Spleen (tissue), 11 donors: ENCODE measurements around the gene FSIP2. TPM values are rescaled to one million over a fixed set of nuclear protein-coding genes. Genes with fewer than 3 reads are reported as not detected.

Source experiments
- DNase-seq: peaks from one replicate; pipeline ENCODE4 v3.0.0-alpha.2; 2020
- H3K27ac ChIP-seq, 8 donors: fragments of 200-600 bp; sonication (generic) in 7 of 8; 1 replicate in 4 of 8; 2 replicates in 4 of 8; pipeline versions ENCODE4 v1.5.0 to v1.8.0; 2016 to 2021; ENCODE audit warnings: inconsistent platforms in 4 of 8, mild to moderate bottlenecking in 4 of 8, moderate library complexity in 1 of 8
- H3K27me3 ChIP-seq, 7 donors: fragments of 200-600 bp; sonication (generic) in 6 of 7; replicated peaks in 1 of 7; 1 replicate in 4 of 7; 2 replicates in 3 of 7; pipeline versions ENCODE4 v1.5.0 to v1.8.0; 2016 to 2021; ENCODE audit warnings: inconsistent platforms in 3 of 7, mild to moderate bottlenecking in 1 of 7
- H3K36me3 ChIP-seq, 6 donors: fragments of 200-600 bp; sonication (generic) in 5 of 6; 1 replicate in 4 of 6; 2 replicates in 2 of 6; pipeline versions ENCODE4 v1.5.0 to v1.8.0; 2016 to 2021; ENCODE audit warnings: inconsistent platforms in 2 of 6
- H3K4me1 ChIP-seq, 6 donors: fragments of 200-600 bp; sonication (generic) in 5 of 6; 1 replicate in 3 of 6; 2 replicates in 3 of 6; pipeline versions ENCODE4 v1.5.0 to v1.8.0; 2016 to 2021; ENCODE audit warnings: inconsistent platforms in 3 of 6
- H3K4me3 ChIP-seq, 8 donors: fragments of 200-600 bp; sonication (generic) in 7 of 8; 1 replicate in 4 of 8; 2 replicates in 4 of 8; pipeline versions ENCODE4 v1.5.0 to v1.8.0; 2016 to 2021; ENCODE audit warnings: inconsistent platforms in 4 of 8, mild to moderate bottlenecking in 4 of 8, moderate library complexity in 2 of 8
- H3K9me3 ChIP-seq, 8 donors: fragments of 200-600 bp; sonication (generic) in 7 of 8; 1 replicate in 4 of 8; 2 replicates in 4 of 8; pipeline versions ENCODE4 v1.5.0 to v1.8.0; 2016 to 2021; ENCODE audit warnings: inconsistent platforms in 4 of 8
- CTCF ChIP-seq, 11 experiments: fragments of 200-600 bp in 7 of 11; fragments of 450-650 bp in 4 of 11; sonication (generic) in 4 of 11; IDR thresholded peaks in 8 of 11; conservative IDR thresholded peaks in 3 of 11; 1 replicate in 7 of 11; 2 replicates in 4 of 11; pipeline versions ENCODE4 v1.4.0 to v1.8.0; 2016 to 2021; ENCODE audit warnings: antibody characterized with exemption in 11 of 11, inconsistent platforms in 4 of 11, mild to moderate bottlenecking in 1 of 11
- POLR2A ChIP-seq, 3 donors: fragments of 450-650 bp; IDR thresholded peaks; one replicate each; pipeline ENCODE4 v1.5.1; 2017; ENCODE audit warnings: antibody characterized with exemption in 3 of 3, mild to moderate bottlenecking in 1 of 3
- POLR2AphosphoS5 ChIP-seq, 3 donors: sonication (generic); formaldehyde crosslinking; IDR thresholded peaks; one replicate each; pipeline ENCODE4 v1.5.1; 2017; ENCODE audit warnings: antibody characterized with exemption in 3 of 3
- WGBS, 5 donors: extraction: QIAGEN DNeasy Blood & Tissue Kit in 3 of 5; methylation state at CpG; one replicate each; pipeline versions ENCODE4 v1.1.5 to v1.1.7; 2013 to 2018; 5-methylcytosine and 5-hydroxymethylcytosine counted together
- intact Hi-C: fragments of 100-400 bp; cut with DNase I; formaldehyde crosslinking; loops from one replicate; pipeline ENCODE4 v1.15.0; 2023; ENCODE audit warnings: low total_unique reads
- polyA plus RNA-seq, 3 donors: library from polyadenylated mRNA; stranded (reverse); fragments of 200-250 nt; gene quantifications; one replicate each; pipeline ENCODE4 v1.2.1, GENCODE V29; 2013
- total RNA-seq, 7 donors: library from RNA; depleted of rRNA in 3 of 7; stranded (reverse); fragments of >200 nt in 3 of 7; fragmentation: NEBNext Ultra II Directional in 4 of 7; extraction: Animal tissue kit (Norgen Biotek cat#: 25700) in 4 of 7; gene quantifications; one replicate each; pipeline versions ENCODE4 v1.1.0 to v1.2.1, GENCODE V29; 2016 to 2021
- donor health status: healthy with polysubstance abuse.
- donor health status: DM: no; HTN: no; CAD: no; lungs with moderate emphysema.
- donor health status: DM: no; HTN: no; CAD: no.
- donor health status: Bipolar disorder and iron deficiency.
- donor health status: healthy.
- donor health status: DM: no; HTN: no; CAD: no.
- donor health status: DM: yes; HTN: yes; CAD: no.

FSIP2 gene
- total and polyA plus RNA-seq, 10 donors = 0.03 to 2.6 (median 0.36) TPM

- WGBS, 5 donors = 60 to 72% (median 64%) methylated on average over 1 of the region's 1 CpG
- Histone ChIP-seq H3K4me3 (no peak overlapping the region), H3K27ac (no peak overlapping the region), H3K9me3 (peaks cover 0 to 15% (median 0%) of the 10 kb centered on the region in 8 donors), H3K36me3 (no peaks in the 10 kb centered on the region), H3K27me3 (no peaks in the 10 kb centered on the region), H3K4me1 (no peaks in the 10 kb centered on the region)
- no peak for DNase-seq
- intact Hi-C loops = no loop called here
- no peak for TF ChIP-seq POLR2A (IDR thresholded peaks at IDR 0.05)
- TF ChIP-seq CTCF (IDR thresholded peaks at IDR 0.05 in 8 of 11, conservative IDR thresholded peaks at IDR 0.05 in 3 of 11) = no peak
- TF ChIP-seq POLR2AphosphoS5 (IDR thresholded peaks at IDR 0.05) = no peak
These were observed 68.7 kb downstream of the FSIP2 start for GRCh38 chr2:185807351-185807750.

DNA sequence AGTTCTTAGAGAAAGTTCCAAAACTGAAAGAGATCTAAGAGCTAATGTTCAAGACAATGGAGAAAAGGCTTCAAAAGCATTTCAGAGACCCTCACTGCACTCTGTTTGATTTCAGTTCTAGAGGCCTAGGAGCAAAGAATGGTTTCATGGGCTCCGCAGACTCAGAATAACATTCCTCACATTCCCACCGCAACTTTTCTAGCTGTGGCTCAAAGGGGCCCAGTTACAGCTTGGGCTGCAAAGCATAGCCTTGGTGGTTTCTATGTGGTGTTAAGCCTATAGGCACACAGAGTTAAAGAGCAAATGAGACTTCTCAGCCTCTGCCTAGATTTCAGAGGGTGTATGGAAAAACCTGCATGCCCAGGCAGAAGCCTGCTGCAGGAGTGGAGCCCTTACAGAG is 73.0 kb downstream of the FSIP2 start:
- Histone ChIP-seq H3K27ac (no peak overlapping the region), H3K9me3 (peaks cover 0 to 21% (median 3%) of the 10 kb centered on the region in 8 donors), H3K4me3 (no peak overlapping the region), H3K36me3 (no peaks in the 10 kb centered on the region), H3K27me3 (no peaks in the 10 kb centered on the region), H3K4me1 (no peaks in the 10 kb centered on the region)
- DNase-seq = no peak
- intact Hi-C loops = no loop called here
- TF ChIP-seq POLR2AphosphoS5 (IDR thresholded peaks at IDR 0.05) (no peak), CTCF (IDR thresholded peaks at IDR 0.05 in 8 of 11, conservative IDR thresholded peaks at IDR 0.05 in 3 of 11) (no peak)
- WGBS, 5 donors = 89 to 98% (median 94%) methylated on average over 2 of the region's 2 CpGs

DNA sequence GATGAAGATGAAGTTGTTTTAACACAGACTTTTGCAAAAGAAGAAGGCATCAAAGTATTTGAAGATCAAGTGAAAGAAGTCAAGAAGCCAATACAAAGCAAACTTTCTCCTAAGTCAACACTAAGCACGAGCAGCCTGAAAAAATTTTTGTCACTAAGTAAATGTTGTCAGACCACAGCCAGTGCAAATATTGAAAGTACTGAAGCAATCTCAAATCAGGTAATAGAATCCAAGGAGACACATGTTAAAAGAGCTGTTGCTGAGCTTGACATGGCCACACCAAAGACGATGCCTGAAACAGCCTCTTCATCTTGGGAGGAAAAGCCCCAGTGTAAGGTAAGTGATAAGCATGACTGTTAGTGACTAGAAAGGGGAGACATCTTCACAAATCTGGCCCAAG is 75.1 kb downstream of the FSIP2 start:
- WGBS, 5 donors = 72 to 93% (median 87%) methylated on average over 2 of the region's 2 CpGs
- no peak for DNase-seq
- no peak overlapping the region for H3K27ac ChIP-seq
- H3K4me1 ChIP-seq = no peaks in the 10 kb centered on the region
- no peak for TF ChIP-seq CTCF (IDR thresholded peaks at IDR 0.05 in 8 of 11, conservative IDR thresholded peaks at IDR 0.05 in 3 of 11)
- TF ChIP-seq POLR2A (IDR thresholded peaks at IDR 0.05) = no peak
- no peak for TF ChIP-seq POLR2AphosphoS5 (IDR thresholded peaks at IDR 0.05)
- H3K4me3 ChIP-seq = no peak overlapping the region
- H3K27me3 ChIP-seq = no peaks in the 10 kb centered on the region
- no peaks in the 10 kb centered on the region for H3K36me3 ChIP-seq
- peaks cover 0 to 42% (median 22%) of the 10 kb centered on the region in 8 donors for H3K9me3 ChIP-seq
- intact Hi-C loops = no loop called here

DNA sequence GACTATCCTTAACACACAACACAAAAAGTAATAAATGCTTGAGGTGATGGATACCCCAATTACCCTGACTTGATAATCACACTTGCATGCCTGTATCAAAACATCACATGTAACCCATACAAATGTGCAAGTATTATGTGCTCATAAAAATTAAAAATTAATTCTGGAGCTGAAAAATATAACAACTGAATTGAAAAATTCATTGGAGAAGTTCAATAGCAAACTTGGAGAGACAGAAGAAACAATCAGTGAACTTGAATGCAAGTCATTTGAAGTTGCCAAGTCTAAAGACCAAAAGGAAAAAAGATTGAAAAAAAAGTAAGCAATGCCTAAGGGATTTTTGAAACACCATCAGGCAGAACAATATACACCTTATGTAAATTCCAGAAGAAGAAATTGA is 79.4 kb downstream of the FSIP2 start:
- no peak overlapping the region for H3K4me3 ChIP-seq
- no peaks in the 10 kb centered on the region for H3K36me3 ChIP-seq
- TF ChIP-seq POLR2AphosphoS5 (IDR thresholded peaks at IDR 0.05) (no peak), CTCF (IDR thresholded peaks at IDR 0.05 in 8 of 11, conservative IDR thresholded peaks at IDR 0.05 in 3 of 11) (no peak), POLR2A (IDR thresholded peaks at IDR 0.05) (no peak)
- intact Hi-C loops = no loop called here
- no peaks in the 10 kb centered on the region for H3K4me1 ChIP-seq
- H3K27me3 ChIP-seq = no peaks in the 10 kb centered on the region
- peaks cover 0 to 58% (median 36%) of the 10 kb centered on the region in 8 donors for H3K9me3 ChIP-seq
- H3K27ac ChIP-seq = no peak overlapping the region
- no peak for DNase-seq
